SHP77 (cell line): Measurements from ENCODE around the gene FBXO47.

Source experiments
- DNase-seq, 2 experiments: peaks; one replicate each; lab custom pipeline; 2025; lab: John Stamatoyannopoulos, UW

Gene FBXO47, protein sequence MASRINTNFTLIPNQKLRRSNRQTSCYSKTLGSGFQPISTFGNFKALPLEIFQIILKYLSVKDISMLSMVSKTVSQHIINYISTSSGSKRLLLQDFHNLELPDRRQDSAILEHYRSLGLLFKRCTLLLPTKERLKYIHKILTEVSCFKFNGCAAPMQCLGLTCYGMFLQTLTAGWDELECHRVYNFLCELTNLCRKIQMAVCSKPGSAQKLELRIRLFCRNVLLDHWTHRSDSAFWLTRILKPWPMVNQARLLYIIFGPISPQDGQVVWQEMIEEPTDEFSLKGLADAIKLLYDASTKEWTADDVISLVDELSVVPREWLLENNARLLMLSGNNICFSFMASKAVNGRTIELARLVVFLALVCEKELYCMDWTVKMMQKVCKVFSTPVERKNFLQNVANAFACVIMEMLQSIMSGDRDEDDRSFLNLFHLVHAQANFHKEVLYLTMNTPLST

DNA sequence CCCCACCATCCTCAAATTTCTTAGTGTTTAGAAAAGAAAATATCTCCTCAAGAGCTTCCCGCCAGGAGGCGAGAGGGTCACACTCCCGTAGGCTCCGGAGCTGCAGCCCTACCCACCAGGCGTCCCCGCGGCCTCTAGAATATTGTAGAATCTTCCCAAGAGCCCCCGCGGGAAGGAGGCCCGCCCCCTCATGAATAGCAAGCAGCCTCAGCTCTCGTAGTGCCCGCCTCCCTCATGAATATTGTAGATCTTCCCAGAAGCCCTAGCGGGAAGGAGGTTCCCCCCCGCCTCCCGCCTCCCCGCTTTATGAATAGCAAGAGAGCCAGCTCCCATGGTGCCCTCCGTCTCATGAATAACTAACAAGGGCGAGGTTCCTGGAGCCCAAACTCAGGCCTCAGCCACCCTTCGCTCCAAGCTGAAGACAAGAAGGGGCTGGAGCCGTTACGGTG lies at the start of gene FBXO47:
Gene FBXO47 (minus strand): TSS at position 114 of the 449 bp plus-strand sequence. CDS start 4,378 bp downstream, outside the sequence.
- DNase-seq: no peak

DNA sequence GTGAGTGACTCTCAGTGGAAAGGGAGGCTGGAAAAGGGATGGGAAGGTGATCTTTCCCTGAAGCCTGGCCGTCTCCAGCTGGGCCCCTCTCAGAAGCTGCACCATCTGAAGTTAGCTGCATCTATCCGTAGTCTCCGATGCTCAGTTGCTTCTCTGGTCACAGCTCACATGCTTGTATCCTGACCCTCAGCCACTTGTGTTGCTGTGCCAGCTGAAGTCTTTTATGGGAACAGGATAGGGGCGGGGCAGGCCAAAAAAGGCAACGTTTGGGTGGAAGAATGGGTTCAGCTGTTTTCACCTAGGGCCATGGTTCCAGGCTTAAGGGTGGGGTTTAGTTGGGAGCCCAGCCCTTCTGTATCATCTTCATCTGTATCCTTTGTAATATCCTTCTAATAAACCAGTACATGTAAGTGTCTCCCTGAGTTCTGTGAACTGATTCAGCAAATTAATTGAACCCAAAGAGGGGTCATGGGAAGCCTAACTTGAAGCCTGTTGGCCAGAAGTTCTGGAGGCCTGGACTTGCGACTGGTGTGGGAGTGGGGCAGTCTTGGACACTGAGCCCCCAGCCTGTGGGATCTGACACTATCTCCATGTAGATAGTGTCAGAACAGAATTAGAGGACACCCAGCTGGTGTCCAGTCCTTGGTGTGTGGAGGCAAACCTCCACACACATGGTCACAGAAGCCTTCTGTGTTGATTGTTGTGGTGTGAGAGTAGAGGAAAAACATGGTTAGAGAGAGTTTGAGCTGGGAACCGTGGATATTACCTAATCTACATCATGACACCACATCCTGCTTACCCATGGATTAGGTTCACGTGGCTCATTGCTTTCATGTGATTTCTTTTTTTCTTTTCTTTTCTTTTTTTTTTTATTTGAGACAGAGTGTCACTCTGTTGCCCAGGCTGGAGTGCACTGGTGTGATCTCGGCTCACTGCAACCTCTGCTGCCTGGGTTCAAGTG lies 49.3 kb upstream of the FBXO47 start:
- DNase-seq: no peak

DNA sequence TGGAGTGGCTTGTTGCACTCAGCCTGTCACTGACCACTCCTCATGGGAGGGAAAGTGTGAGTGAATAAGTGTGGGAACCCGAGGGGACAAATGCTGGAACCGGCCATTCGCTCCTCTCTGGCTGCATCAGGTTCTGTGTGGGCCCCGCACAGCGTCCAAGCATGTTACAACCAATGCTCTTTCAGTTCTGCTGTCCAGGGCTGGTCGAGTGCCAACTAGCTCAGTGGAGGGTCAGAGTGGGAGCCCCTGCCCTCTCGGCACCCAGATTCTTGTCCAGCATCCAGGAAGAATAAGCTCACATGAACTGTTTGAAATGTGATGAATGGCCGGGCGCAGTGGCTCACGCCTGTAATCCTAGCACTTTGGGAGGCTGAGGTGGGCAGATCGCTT lies 48.3 kb upstream of the FBXO47 start:
- no peak for DNase-seq

DNA sequence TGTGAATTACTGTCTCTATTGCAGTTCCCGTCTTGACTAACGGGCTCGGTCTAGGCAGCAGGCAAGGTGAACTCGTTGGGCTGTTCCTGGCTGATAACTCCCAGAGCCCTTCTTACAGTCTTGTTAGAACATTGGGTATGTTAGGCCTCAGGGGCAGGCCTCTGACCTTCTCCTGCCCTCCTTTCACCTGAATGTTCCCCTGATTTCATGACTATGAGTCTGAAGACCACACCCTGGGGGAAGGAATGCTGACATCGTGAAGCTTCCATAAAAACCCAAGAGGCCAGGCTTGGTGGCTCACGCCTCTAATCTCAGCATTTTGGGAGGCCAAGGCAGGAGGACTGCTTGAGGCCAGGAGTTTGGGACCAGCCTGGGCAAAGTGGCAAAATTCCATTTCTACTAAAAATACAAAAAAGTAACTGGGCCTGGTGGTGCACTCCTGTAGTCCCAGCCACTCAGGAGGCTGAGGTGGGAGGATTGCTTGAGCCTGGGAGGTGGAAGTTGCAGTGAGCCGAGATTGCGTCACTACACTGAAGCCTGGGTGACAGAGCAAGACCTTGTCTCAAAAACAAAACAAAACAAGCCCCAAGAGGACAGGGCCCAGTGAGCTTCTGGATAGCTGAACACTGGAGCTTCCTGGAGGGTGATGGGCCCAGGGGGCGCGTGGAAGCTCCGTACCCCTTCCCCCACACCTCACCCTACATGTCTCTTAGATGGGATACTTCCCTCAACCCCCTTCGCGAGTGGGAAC lies 47.8 kb upstream of the FBXO47 start:
- DNase-seq: no peak

DNA sequence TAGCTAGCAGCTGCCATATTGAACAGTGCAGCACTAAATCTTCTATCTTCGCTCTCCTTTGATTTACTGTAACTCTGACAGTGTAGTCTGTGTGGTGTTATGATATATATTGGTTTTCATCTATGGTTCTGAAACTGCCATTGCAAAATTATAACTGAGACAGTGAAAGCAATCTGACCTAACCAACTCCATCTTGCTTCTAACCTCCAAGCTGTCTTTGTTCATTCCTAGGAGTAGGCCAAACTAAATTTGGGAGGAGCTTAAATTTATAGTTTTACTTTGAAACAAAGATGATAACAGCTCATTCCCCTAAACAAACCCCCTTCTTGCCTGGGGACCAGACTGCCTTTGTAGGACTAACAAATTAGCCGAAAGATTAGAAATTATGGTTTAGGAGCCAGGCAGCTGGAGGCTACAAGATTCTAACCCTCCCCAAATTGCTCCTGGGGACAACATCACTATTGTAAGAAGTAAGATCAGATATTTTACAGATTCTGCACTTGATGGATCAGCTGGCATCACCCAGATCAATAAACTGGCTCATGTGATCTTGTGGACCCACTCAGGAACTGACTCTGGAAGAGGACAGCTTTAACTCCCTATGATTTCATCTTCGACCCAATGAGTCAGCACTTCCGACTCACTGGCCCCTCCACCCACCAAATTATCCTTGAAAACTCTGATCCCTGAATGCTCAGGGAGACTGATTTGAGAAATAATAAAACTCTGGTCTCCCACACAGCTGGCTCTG lies 47.0 kb upstream of the FBXO47 start:
- no peak for DNase-seq

DNA sequence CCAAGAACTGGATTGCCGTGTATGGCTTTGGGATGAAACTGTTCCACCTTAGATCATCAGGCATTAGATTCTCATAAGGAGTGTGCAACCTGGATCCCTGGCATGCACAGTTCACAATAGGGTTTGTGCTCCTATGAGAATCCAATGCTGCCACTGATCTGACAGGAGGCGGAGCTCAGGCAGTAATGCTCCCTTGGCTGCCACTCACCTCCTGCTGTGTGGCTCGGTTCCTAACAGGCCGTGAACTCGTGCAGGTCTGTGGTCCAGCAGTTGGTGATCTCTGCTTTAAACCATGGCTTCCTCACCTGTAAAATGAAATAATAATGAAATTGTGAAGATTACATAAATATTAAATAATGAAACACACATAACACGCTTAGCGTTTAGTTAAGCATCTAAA lies 45.5 kb upstream of the FBXO47 start:
- no peak for DNase-seq

DNA sequence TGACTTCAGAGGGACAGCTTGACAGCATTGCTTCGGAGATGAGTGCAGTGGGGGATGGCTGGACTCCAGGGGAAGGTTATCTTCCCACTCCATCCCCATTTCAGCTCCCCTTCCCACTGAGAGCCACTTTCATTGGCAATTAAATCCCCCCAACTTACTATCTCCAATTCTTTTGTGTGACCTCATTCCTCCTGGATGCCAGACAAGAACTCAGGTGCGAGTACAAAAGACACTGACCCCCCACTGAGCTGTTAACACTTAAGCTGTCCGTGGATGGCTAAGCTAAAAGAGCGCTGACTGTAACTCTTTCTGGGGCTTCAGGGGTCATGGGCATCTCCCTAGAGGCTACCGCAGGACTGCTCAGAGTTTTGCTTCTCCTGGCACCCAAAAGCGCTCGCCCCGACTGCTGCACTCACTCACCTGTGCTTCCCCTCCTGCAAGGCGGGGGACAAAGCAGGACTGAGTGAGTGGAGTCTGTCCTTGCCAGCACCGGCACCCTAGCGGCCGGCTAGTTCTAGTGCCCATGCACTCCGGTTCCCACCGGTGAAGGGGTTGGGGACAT lies 44.8 kb upstream of the FBXO47 start:
- no peak for DNase-seq

DNA sequence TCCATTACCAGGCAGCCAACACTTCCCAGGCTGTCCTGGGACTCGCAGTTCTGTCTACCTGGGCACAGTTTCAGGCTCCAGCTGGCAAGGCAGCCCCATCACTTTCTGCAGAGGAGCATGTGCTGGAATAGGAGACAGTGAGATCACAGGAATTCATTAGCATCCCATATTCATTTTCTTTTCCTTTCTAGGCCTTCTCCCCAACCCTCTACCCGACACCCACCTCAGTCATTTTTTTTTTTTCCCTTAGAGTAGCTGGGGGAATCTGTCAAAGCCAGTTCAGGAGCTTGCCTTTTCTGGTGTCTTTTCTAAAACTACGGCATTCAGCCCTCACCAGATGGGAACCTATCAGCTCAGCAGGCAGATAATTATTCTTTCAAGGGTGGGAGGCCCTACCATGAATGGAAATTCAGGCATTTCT lies 42.4 kb upstream of the FBXO47 start:
- DNase-seq: no peak

DNA sequence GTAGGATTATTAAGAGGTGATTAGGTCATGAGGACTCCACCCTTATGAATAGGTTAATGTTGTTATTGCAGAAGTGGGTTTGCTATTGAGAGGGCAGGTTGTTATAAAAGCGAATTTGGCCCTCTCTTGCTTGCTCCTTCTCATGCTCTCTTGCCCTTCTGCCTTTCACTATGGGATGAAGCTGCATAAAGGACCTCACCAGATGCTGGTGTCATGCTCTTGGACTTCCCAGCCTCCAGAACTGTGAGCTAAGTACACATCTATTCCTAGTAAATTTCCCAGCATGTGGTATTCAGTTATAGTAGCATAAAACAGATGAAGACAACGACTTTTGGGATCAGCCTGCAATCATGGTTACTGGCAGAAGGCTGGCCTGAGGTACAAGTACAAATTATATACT lies 41.4 kb upstream of the FBXO47 start:
- DNase-seq: no peak

DNA sequence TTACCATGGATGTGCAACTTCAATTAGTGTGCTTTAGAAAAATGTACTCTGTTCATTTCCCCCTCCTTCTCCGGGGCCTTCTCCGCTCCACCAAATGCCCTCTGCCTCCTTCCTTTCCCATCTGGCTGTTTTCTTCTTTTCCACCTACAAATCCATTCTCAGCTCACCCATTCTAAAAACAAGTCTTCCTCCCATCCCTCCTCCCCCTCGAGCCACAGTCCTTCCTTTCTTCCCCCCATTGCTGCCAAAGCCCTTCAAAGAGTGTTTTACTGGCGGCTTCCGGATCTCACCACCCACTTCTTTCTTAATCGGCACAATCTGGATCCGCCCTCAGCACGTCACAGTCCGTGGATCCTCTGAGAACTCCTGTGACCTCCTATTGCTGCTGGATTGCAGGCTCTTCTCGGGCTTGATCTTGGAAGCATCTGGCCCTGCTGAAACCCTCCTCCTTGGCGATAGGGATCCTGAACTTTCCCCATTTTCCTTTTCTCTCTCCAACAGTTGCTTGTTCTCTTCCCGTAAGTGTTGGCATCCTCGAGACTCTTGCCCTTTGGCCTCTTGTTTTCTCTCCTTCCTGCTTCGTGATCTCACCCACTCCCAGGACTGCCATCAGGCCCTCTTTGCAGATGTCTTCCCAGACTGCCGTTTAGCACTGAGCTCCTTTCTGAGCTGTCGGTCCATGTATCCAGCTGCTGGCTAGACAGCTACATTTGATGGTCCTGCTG lies 36.0 kb upstream of the FBXO47 start:
- DNase-seq: no peak

DNA sequence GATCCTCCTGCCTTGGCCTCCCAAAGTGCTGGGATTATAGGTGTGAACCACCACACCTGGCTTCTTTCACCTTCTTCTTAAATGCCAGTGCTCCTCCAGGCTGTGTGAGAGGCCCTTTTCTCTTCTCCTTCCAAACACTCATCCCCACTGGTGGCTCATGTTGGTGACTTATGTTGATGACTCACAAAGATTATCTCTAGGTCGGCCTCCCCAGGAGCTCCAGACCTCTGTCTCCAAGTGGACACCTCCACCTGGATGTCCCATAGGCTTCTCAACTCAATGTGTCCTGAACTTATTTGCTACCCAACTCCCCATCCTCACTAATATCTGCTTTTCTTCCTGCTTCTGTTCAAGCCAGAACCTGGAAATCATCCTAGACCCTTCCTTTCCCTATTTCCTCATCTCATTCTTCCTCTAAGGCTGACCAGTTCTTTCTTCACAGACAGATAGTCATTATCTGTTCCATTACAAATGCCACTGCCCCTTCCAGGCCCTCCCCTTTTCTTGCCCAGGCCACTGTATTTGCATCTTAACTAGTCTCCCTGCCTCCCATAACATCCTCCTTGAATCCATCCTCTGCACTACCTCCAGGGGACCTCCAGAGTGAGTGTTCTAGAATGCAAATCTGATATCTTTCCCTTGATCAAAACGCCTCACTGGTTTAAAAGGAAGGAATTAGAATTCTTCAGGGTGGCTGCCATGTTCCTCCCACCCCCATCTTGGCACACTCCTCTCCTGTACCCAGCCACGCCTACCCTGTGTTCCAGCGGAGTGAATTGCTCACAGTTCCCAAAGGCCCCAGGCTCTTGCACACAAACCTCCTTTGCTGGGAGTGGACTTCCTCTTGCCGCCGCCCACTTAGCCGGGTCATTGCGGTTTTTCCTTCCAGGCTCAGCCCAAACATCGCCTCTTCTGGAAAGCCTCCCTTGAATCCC lies 34.8 kb upstream of the FBXO47 start:
- no peak for DNase-seq

DNA sequence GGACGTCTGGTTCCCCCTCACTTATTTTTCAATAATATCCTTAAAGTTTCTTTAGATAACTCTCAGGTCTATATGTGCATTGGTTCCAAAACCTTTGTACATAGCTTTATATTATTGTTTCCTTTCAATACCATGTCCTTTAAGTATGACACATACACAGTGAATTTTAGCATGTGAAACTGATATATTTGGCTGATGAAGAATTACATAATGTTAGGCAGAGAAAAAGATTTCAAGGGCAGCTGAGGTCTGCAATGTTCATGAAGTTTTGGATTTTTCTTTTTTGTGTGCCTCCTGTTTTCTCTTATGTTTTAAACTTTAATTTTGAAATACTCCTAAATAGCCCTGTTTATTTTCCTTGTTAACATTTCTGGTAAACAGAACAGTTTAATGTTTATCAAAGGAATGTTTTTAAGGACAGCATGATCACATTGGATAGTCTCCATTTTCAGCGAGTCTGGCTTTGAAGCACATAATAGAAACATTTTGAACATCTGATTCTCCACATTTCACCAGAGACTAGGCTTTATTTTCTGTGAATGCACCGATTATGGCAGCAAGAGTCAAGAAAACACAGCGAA lies 32.9 kb upstream of the FBXO47 start:
- DNase-seq: no peak

DNA sequence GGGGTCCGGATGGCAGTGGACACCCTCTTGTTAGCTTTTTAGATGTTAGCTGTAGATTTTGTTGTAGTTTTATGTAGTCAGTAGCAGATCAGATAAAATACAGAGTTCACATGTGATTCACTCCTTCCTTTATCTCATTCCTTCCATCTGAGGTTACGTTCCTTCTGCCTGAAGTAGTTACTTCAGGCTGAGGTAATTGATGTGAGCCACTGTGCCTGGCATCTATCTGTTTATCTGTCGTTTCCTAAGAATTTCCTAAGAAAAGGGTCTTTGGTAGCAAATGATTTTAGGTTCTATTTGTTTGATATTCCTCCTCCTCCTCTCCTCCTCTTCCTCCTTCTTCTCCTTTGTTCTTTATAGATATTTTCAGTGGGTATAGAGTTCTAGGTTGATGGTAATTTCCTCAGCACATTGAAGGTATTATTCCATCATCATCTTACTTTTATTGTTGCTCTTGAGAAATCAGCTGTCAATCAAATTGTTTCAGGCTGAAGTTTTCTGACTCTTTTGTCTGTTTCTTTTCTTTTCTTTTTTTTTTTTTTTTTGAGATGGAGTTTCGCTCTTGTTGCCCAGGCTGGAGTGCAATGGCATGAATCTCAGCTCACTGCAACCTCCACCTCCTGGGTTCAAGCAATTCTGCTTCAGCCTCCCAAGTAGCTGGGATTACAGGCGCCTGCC lies 29.6 kb upstream of the FBXO47 start:
- DNase-seq: no peak

DNA sequence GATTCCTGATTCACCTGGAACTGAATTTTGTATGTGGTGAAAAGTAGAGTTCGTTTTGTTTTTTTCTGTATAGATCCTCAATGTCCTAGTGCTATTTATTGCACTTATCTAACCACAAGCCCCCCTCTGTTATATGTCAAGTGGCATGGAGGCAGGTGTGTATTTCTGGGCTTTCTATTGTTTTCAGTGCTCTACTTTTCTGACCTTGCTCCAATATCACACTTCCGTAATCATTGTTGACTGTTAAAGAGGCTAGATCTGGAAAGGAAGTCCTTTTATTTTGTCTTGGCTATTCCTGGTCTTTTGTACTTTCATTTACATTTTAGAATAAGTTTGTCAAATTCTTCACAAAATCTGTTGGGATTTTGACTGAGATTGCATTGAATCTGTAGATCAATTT lies 26.8 kb upstream of the FBXO47 start:
- no peak for DNase-seq

DNA sequence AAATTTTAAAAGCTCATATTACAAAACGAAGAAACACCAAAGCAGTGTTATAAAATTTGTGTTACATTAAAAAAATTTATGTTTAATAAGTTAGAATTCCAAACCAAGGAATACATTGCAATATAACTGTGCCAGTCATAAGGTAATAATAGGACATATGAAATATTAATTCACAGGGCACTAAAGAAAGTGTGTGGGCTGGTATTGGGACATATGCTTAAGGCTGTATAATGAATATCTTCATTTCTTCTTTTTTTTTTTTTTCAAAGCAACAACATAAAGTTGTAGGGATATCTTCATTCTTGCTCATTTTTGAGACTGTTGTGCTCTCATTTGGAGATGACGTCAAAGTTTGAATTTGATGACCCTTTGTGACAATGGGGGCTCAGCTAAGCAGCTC lies 17.5 kb upstream of the FBXO47 start:
- DNase-seq: no peak

DNA sequence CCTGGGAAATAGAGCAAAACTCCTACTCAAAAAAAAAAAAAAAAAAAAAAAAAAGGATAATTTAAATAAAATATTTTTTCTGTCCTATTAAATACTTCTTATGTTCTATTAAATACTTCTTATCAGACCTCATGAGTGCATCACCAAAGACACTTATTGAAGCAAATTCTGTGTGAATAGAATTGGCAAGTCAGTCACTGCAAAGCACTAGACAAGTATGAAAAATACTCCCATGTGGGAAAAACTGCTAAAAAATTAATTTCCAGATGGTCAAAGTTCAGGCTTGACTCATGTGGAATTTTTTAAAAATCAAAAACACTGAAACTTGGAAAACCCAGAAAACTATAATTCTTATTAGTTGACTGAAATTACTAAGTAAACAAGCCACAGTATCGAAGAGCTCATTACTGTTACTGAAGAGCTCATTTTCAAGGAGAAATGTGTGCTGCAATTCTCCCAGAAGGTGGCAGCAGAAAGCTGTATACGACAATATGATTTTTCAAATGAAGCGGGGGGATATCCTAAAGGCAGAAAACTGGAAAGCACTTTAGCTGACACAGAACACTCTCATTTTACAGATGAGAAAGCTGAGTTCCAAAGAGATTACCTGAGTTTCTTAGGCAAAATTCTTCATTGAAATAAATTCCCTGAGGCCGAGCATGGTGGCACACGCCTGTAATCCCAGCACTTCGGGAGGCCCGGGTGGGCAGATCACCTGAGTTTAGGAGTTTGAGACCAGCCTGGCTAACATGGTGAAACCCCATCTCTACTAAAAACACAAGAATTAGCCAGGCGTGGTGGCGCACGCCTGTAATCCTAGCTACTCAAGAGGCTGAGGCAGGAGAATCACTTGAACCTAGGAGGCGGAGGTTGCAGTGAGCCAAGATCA lies 15.9 kb upstream of the FBXO47 start:
- DNase-seq: peak; percentile 47 to 75

DNA sequence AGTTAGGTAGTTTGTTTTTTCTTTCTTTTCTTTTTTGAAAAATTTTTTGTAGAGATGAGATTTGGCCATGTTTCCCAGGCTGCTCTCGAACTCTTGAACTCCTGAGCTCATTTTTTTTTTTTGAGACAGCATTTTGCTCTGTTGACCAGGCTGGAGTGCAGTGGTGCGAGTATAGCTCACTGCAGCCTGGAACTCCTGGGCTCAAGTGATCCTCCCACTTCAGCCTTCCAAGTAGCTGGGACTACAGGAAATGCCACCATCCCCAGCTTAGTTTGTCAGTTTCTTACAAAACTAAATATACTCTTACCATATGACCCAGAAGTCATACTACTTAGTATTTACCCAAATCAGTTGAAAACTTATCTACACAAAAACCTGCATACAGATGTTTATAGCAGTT lies 14.4 kb upstream of the FBXO47 start:
- no peak for DNase-seq
